Left ventricle myocardium inferior (tissue), 1 donor: Measurements from ENCODE around the gene TRIM71. TPM values are rescaled to one million over a fixed set of nuclear protein-coding genes. Genes with fewer than 3 reads are reported as not detected.

Source experiments
- DNase-seq: peaks from one replicate; pipeline ENCODE4 v3.0.0-alpha.2; 2020
- H3K27ac ChIP-seq: fragments of 200-600 bp; replicated peaks from 2 replicates; pipeline ENCODE4 v1.8.0; 2021
- H3K27me3 ChIP-seq: fragments of 200-600 bp; 2 replicates; pipeline ENCODE4 v1.8.0; 2021; ENCODE audit warnings: low read depth
- H3K36me3 ChIP-seq: fragments of 200-600 bp; 2 replicates; pipeline ENCODE4 v1.8.0; 2021
- H3K4me1 ChIP-seq: fragments of 200-600 bp; 2 replicates; pipeline ENCODE4 v1.8.0; 2021
- H3K4me3 ChIP-seq: fragments of 200-600 bp; 2 replicates; pipeline ENCODE4 v1.8.0; 2021; ENCODE audit warnings: mild to moderate bottlenecking, moderate library complexity
- H3K9me3 ChIP-seq: fragments of 200-600 bp; replicated peaks from 2 replicates; pipeline ENCODE4 v1.8.0; 2021
- intact Hi-C: fragments of 100-400 bp; cut with micrococcal nuclease; formaldehyde crosslinking; loops from one replicate; pipeline ENCODE4 v1.11.0; 2022
- total RNA-seq: library from RNA; stranded (reverse); fragmentation: NEBNext Ultra II Directional; extraction: Animal tissue kit (Norgen Biotek cat#: 25700); gene quantifications from one replicate; pipeline ENCODE4 v1.2.1, GENCODE V29; 2021
- TF ChIP-seq, protein P1 (sequence below): fragments of 200-600 bp; IDR thresholded peaks from 2 replicates; pipeline ENCODE4 v1.8.0; 2021; ENCODE audit warnings: antibody characterized with exemption, mild to moderate bottlenecking, borderline replicate concordance
- donor health status: DM: no; HTN: yes; CAD: no; lungs with severe emphysema.

Gene TRIM71
- total RNA-seq, 1 donor from 2014 or later = not detected

DNA sequence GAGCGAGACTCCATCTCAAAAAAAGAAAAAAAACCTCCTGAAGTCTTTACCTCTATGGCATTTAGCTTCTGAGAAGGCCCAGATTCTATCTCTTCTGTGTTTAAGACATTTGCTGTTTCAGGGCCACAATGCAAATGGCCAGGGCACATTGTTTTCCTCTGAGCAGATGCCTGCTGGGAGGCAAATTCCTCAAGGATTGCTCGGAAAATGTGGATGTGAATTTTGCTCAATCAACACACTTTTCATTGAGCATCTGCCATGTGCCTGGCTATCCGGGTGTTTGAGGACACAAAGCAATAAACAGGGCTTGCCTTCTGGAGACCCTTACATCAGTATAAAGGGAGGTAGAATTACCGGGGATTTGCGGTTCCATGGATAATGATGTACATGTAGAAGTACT is 20.0 kb downstream of the TRIM71 start:
- Histone ChIP-seq H3K9me3 (no peaks in the 10 kb centered on the region), H3K4me3 (no peak overlapping the region), H3K36me3 (no peaks in the 10 kb centered on the region), H3K27ac (no peak overlapping the region), H3K27me3 (peaks cover 62% of the 10 kb centered on the region), H3K4me1 (no peaks in the 10 kb centered on the region)
- DNase-seq = no peak
- intact Hi-C loops = no loop called here
- TF ChIP-seq, protein P1, sequence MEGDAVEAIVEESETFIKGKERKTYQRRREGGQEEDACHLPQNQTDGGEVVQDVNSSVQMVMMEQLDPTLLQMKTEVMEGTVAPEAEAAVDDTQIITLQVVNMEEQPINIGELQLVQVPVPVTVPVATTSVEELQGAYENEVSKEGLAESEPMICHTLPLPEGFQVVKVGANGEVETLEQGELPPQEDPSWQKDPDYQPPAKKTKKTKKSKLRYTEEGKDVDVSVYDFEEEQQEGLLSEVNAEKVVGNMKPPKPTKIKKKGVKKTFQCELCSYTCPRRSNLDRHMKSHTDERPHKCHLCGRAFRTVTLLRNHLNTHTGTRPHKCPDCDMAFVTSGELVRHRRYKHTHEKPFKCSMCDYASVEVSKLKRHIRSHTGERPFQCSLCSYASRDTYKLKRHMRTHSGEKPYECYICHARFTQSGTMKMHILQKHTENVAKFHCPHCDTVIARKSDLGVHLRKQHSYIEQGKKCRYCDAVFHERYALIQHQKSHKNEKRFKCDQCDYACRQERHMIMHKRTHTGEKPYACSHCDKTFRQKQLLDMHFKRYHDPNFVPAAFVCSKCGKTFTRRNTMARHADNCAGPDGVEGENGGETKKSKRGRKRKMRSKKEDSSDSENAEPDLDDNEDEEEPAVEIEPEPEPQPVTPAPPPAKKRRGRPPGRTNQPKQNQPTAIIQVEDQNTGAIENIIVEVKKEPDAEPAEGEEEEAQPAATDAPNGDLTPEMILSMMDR = no peak

GRCh38 chr3:32839714-32840085 is 21.9 kb downstream of the TRIM71 start:
- no peaks in the 10 kb centered on the region for H3K4me1 ChIP-seq
- no peak overlapping the region for H3K27ac ChIP-seq
- DNase-seq = no peak
- H3K4me3 ChIP-seq = no peak overlapping the region
- peaks cover 45% of the 10 kb centered on the region for H3K27me3 ChIP-seq
- TF ChIP-seq, protein P1 = no peak
- H3K9me3 ChIP-seq = no peaks in the 10 kb centered on the region
- H3K36me3 ChIP-seq = no peaks in the 10 kb centered on the region
- intact Hi-C loops = no loop called here

GRCh38 chr3:32840086-32840841 is 22.5 kb downstream of the TRIM71 start:
- no peaks in the 10 kb centered on the region for H3K4me1 ChIP-seq
- no peaks in the 10 kb centered on the region for H3K9me3 ChIP-seq
- no peak overlapping the region for H3K4me3 ChIP-seq
- H3K36me3 ChIP-seq = no peaks in the 10 kb centered on the region
- no peak for DNase-seq
- TF ChIP-seq, protein P1 = no peak
- peaks cover 39% of the 10 kb centered on the region for H3K27me3 ChIP-seq
- intact Hi-C loops = no loop called here
- no peak overlapping the region for H3K27ac ChIP-seq

DNA sequence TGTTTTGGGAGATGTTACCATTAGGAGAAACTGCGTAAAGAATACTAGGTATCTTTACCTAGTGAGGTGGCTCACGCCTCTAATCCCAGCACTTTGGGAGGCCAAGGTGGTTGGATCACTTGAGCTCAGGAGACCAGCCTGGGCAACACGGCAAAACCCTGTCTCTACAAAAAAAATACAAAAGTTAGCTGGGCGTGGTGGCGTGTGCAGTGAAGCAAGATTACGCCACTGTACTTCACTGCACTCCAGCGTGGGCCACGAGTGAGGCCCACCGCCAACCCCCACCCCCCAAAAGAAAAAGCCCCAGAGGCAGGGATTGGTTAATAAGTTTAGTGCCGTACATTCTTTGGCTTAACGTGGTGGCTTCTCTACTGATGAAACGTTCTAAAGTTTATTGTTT is 23.5 kb downstream of the TRIM71 start:
- H3K4me1 ChIP-seq = no peaks in the 10 kb centered on the region
- H3K9me3 ChIP-seq = no peaks in the 10 kb centered on the region
- intact Hi-C loops = no loop called here
- DNase-seq = no peak
- no peak overlapping the region for H3K4me3 ChIP-seq
- peaks cover 29% of the 10 kb centered on the region for H3K27me3 ChIP-seq
- no peak overlapping the region for H3K27ac ChIP-seq
- no peaks in the 10 kb centered on the region for H3K36me3 ChIP-seq
- TF ChIP-seq, protein P1 = no peak

DNA sequence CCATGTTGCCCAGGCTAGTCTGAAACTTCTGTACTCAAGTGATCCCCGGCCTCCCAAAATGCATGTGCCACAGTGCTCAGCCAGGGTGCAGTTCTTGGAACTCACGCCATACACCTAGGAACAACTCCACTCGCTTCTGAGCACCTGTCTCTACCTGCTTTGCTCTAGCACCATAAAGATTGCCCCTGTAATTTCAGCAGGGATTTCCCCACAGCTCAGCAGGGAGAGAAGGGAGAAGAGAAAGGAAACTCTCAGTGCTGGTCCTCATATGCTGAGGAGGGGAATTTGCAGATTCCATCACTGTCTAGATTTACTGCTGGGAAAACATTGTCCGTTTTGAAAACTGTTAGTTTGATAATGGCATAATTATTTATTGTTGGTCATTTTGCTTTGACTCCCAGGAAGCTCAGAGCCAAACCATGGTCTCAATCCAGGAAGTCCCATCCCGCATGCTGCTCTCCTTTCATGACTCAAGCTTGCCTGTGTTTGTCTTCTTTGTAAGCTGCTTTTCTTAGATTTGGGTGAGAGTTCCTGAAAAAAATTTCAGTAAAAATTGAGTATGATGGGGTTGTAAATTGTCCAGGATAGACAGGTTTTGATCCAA is 24.2 kb downstream of the TRIM71 start:
- intact Hi-C loops = no loop called here

More for the DNA sequence above, 24.2 kb downstream of the TRIM71 start:
- no peak for DNase-seq
- H3K27me3 ChIP-seq = peaks cover 24% of the 10 kb centered on the region
- H3K36me3 ChIP-seq = no peaks in the 10 kb centered on the region
- no peak overlapping the region for H3K27ac ChIP-seq
- H3K4me1 ChIP-seq = no peaks in the 10 kb centered on the region
- H3K4me3 ChIP-seq = no peak overlapping the region
- no peaks in the 10 kb centered on the region for H3K9me3 ChIP-seq
- TF ChIP-seq, protein P1 = no peak
